Suppressor macrophage treated with lipopolysaccharide for 1 hour (primary cell): Measurements from ENCODE around the gene GALNT9.
"Not testable (repeated sequence)": the region's sequence is repeated elsewhere in the genome, so short reads cannot be mapped to it uniquely, and the experiment has no call there.

Experiments used
- DNase-seq, 3 donors: peaks; one replicate each; pipeline ENCODE4 v3.0.0-alpha.2; 2020 to 2022

The GALNT9 gene

DNA sequence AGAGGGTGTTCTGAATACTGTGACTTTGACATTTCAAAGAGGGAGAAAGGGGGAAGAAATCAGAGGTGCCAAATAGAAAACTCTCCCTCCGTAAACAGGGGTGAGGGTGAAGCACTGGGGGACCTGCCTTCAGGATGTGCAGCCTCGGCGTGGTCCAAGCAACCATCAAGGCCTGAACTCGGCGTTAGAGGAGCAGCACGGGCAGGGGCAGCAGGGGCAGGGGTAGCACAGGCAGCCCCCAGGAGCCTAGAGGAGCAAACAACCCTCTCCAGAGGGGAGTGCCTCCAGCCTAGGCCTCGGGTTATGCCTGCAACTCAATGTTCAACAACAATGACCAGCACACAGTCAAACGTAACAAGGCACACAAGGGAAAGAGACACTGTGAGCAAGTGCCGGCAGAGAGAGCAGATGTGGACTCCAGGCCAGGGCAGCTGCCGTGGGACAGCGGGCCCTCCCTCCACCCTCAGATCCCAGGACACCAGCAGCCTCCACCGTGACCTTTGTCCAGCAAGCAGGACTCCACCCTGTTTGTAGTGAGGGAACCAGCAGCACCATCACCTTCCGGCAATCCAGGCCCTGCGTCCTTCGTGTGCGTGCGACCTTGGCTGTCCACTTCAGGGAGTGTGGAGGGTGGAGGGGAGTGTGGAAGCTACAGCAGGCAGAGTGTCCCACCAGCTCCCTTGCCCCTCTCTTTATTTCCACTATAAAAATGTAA is 18.0 kb downstream of the GALNT9 start:
- no peak for DNase-seq

DNA sequence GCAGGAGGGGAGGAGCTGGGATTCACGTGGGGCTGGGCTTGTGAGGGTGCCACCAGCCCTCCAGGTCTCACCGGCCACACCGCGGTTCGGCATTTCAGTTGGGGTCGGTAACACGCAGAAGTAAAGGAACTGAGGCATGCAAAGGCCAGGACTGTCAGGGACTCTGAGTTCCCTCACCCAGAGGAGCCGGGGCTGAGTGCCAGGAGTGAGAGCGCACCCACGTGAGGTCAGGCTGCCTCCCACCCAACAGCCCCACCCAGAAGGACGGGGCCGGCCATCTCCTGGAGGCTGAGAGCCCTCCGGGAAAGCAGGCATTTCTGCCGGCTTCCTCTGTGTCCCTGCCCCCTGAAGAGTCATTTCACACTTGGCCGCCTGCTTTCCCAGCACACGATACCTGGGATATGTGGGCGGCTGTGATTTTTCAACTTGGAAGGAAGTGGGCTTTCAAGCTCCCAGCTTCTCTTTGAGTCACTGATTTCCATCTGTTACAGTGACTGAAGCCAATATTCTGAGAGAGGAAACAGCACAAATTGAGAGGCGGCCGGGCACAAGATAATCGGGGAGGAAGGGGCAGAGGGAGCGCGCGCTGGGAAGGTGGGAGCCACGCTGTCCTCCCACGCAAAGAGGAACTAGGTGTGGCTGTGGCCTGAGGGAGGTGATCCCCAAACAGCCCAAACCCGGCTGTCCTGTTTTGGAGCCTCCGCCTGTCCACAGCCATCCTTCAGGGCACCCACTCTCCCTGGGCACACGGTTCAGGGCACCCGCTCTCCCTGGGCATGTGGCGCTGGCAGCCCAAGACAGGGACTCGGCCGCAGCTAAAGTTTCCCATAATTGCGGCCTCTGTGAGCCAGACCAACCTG is 19.0 kb downstream of the GALNT9 start:
- no peak for DNase-seq

DNA sequence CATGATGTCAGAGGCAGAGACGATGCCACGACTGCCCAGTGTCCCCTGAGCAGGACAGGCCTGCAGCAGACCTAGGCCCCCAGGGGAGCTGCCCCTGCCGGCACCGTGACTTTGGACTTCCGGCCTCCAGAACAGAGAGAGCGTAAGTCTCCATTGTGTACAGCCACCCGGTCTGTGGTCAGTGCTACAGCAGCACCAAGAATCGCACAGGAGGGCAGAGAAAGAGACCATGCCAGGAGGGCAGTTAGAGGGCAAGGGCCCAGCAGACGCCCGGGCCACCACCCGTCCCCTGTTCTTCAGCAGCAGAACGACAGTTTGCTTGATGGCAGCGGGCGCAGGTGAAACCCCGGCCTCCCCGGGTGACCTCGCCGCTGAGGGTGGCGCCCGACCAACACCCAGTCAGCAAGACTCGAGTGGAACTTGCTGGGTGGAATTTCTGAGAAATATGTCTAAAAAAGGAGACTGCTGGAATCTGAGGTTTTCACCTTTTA is 19.7 kb downstream of the GALNT9 start:
- DNase-seq: no peak

DNA sequence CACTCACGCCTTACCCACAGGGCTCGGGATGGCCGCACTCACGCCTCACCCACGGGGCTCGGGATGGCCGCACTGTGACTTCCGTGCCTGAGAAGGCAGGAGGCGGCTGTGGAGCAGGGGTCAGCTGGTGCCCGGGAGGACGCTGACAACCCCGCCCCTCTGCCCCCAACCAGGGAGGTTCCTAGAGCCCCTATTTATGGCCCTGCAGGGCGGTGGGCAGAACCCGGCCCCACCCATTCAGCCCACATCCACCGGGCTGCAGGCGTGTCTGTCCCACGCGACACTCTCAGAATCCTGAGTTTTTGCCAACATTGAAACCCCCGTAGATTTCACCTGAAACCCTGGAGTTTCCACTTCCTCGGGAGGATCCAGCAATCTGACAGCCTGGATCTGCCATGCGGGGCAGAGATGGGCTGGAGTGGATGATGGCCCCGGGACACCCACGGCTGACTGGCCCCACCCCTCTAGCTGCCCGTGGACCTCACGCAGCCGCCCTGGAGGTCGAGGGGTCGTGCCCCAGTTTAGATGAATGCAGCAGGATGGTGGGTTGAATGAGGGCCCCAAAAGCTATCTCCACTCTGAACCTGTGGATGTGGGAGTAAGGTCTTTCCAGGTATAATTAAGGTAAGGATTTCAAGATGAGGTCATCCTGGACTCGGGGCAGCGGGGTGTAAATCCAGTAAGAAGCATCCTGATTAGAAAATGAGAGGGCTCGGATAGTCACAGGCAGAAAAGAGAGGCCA is 20.4 kb downstream of the GALNT9 start:
- no peak for DNase-seq

DNA sequence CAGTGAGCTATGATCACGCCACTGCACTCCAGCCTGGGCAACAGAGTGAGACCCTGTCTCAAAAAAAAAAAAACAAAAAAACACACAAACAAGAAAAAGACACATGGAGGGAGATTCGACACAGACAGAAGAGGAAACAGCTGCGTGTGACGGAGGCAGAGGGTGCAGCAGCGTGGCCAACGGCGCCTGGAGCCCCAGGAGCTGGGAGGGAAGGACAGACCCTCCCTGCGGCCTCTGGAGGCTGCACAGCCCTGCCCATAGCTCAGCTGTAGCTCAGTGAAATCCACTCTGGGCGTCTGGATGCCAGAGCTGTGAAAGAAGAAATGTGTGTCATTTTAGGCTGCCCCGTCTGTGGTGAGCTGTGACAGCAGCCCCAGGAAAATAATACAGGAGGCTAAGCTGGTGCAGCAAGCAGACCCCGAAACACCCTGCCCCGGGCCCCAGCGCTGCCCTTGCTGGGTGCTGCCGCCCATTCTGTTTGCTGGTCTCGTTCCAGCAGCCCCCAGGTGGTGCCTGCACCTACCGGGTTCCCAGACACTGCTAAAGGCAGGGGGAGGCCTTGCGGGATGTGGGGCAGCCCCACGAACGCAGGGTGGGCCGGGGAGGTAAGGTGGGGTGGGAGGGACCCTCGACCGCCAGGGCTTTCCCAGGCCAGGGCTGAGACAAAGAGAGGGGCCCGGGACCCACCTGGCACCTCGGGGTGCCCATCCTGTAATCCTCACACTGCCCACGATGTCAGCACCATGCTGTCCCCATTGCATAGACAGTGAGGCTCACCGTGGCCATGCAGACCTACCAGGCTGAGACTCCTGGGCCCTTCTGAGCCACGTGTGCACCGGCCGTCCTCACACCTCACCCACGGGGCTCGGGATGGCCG is 21.2 kb downstream of the GALNT9 start:
- no peak for DNase-seq

DNA sequence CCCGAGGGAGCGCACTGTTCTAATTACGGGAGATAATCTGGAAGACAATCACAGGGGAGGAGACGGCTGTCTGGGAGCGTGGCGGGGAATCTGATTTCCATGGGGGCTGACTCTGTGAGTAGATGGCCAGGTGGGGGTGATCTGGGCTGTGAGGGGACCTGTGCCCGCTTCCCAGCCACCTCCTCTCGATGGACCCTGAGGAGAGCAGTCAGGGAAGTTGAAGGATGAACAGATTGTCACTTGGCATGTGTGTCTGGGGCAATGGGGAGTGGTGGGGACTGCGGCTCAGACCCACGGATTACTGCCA is 22.6 kb downstream of the GALNT9 start:
- no peak for DNase-seq

DNA sequence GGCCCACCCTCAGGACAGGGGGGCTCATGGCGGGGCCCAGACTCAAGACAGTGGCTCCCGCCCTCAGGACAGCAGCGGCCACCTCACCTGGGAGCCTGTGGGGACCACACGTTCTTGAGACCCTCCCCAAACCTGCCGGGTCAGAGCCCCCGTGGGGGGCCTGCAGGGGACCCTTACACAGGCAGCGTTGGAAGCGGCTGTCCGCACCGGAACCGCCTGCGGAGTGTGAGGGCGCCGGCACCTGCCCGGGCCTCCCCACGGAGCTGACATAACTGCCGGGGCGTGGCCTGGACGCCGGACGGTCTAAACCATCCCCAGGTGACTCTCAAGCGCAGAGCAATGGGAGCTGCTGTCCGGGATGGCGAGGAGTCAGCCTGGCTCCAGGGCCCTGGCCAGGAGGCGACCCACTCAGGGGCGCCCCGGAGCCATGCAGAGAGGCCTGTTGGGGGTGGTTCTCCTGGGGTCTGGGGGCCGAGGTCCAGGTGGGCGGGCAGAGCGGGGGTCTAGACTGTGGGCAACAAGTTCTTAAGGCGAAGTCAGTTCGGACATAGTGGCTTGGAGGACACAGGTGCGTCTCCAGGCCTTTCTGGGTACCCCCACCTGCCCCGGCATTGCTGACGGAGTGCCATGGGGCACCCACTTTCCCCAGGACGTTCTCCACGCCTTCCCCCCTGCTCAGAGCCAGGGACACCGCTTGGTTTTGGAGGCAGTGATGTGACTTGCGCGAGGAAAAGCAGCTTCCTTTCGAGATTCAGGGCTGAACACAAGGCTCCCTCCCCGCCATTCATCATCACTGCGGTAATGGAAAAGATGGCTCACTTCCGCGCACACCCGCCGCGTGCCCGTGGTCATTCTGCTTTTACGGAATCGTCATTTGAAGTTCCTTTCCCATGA is 23.2 kb downstream of the GALNT9 start:
- no peak for DNase-seq

DNA sequence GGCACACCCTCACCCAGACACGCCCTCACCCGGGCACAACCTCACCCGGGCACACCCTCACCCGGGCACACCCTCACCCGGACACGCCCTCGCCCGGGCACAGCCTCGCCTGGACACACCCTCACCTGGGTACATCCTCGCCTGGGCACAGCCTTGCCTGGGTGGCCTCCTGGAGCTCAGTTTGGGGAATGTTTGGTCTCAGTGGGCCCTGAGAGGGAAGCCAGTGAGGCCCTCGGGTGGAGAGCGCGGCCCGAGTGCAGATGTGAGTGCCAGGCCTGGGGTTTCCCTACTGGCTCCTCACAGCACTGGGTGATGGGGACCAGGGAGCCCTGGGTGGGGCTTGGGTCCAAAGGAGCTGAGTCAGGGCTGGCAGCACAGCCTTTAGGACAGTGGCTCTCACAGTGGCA is 23.8 kb downstream of the GALNT9 start:
- DNase-seq: no peak

DNA sequence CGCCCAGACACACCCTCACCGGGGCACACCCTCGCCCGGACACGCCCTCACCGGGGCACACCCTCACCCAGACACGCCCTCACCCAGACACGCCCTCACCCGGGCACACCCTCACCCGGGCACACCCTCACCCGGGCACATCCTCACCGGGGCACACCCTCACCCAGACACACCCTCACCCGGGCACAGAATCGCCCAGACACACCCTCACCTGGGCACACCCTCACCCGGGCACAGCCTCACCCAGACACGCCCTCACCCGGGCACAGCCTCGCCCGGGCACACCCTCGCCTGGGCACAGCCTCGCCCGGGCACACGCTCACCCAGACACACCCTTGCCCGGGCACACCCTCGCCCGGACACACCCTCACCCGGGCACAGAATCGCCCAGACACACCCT is 24.5 kb downstream of the GALNT9 start:
- not testable (repeated sequence) for DNase-seq

DNA sequence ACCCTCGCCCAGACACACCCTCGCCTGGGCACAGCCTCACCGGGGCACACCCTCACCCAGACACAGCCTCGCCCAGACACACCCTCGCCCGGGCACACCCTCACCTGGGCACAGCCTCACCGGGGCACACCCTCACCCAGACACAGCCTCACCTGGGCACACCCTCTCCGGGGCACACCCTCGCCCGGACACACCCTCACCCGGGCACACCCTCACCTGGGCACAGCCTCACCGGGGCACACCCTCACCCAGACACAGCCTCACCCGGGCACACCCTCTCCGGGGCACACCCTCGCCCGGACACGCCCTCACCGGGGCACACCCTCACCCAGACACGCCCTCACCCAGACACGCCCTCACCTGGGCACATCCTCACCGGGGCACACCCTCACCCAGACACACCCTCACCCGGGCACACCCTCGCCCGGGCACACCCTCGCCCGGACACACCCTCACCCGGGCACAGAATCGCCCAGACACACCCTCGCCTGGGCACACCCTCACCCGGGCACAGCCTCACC is 25.5 kb downstream of the GALNT9 start:
- DNase-seq: not testable (repeated sequence)

DNA sequence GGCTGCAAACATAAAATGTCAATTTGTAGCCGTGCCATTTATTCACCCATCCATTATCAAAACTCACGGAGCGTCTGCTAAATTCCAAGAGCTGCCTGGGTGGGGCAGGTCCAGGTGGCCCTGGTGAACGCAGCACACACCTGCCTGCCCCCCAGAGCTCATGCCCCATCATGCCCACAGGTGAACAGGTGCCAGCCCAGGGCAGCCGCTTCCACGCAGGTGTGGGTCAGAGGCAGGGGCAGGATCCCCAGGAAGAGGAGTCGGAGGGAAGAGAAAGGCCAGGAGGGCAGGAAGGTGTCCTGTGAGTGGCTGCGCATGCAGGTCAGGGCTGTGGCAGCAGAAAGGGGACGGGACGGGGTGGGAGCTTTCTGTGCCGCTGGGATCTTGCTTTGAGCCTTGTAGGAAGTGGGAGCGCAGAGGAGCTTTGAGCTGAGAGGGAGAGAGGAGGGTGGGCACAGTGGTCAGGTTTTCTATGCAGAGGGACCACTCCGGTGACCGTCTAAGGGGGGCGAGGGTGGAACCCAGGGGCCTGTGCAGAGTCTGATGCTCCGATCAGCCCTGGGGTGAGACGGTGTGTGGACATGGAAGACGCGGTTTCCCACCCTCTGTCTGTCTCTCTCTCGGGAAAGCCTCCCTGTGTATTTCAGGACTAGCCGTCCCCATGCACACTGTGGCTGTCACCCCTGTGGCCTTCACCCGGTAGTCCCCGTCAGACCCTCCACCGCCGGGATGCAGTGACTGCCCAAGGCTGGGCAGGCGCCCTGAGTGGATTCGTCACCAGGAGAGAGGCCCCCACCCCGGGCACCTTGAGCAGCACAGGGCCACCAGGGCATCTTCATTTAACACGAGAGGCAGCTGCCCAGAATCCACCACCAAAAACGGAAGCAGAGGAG is 26.7 kb downstream of the GALNT9 start:
- no peak for DNase-seq

DNA sequence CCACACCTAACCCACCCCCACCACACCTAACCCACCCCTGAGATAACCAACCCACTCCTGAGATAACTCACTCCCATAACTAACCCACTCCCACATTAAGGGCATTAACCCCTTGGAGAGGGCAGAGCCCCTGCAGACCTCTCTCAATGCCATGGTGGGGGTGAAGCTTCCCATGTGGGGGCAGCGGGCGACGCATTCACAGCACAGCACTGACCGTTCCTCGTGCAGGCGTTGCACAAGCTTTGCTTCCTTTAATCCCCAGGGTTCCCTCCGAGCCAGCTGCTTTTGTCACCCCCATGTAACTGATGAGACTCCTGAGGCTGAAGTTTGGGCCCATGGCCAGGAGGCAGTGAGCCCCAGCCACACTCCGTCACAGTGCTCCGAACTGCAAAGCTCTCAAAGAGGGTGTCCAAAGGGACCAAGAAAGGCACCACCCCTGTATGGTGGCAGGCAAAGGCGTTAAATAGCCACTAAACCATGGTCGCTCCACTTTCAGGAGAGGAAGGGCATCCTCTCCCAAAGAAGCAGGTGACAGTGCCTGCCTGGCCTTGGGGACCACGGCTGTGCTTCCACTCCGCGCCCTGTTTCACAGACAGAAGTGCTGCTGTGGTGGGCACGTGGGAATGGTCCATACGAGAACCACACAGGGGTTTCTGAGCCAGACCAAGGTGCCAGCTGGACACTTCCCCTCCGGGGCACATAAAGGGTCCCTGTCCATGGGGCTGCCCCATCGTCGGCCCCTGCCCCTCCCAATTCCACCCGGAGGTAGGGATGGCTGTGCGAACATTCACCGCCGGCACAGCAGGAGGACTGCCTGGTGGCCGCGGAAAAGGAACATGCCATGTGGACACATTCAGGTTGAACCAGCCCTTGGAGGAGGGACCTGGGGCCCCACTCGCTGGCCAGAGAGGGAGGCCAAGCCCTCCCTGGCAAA is 28.3 kb downstream of the GALNT9 start:
- DNase-seq: no peak

DNA sequence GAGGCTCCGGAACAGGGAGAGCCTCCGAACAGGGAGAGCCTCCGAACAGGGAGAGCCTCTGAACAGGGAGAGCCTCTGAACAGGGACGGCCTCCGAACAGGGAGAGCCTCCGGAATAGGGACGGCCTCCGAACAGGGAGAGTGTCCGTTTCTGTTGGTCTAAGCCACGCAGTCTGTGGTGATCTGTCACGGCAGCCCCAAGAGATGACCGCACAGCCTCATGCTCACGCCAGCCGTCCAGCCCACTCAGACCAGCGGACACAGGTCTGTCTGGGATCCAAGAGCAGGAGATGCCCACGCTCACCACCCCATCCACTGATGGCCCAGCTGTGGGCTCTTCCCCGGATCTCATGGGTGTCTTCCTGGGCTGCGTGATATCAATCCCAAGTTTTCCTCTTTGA is 33.3 kb downstream of the GALNT9 start:
- DNase-seq: no peak

DNA sequence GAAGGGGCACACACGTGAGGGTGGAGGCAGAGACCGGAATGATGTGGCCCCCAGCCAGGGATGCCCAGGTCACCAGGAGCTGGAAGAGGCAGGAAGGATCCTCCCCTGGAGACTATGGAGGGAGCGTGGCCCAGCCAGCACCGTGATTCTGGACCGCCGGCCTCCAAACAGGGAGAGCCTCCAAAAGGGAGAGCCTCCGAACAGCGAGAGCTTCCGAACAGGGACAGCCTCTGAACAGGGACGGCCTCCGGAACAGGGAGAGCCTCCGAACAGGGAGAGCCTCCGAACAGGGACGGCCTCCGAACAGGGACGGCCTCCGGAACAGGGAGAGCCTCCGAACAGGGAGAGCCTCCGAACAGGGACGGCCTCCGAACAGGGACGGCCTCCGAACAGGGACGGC is 33.8 kb downstream of the GALNT9 start:
- not testable (repeated sequence) for DNase-seq

DNA sequence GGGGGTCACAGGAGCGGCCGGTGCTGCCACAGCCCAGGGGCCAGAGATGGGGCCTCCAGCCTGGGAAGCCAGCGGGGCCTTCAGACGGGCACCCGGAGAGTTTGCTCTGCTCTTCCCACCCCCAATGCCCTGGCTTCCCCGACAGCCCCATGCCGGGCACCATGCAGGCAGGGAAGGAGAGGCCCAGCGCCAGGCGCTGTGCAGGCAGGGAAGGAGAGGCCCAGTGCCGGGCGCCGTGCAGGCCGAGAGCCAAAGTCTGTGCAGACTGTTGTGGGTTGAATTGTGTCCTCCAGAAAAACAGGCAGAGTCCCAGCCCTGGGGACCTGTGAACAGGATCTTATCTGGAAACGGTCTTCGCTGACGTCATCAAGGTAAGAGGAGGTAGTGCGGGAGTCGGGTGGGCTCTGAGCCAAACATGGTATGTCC is 34.3 kb downstream of the GALNT9 start:
- no peak for DNase-seq

DNA sequence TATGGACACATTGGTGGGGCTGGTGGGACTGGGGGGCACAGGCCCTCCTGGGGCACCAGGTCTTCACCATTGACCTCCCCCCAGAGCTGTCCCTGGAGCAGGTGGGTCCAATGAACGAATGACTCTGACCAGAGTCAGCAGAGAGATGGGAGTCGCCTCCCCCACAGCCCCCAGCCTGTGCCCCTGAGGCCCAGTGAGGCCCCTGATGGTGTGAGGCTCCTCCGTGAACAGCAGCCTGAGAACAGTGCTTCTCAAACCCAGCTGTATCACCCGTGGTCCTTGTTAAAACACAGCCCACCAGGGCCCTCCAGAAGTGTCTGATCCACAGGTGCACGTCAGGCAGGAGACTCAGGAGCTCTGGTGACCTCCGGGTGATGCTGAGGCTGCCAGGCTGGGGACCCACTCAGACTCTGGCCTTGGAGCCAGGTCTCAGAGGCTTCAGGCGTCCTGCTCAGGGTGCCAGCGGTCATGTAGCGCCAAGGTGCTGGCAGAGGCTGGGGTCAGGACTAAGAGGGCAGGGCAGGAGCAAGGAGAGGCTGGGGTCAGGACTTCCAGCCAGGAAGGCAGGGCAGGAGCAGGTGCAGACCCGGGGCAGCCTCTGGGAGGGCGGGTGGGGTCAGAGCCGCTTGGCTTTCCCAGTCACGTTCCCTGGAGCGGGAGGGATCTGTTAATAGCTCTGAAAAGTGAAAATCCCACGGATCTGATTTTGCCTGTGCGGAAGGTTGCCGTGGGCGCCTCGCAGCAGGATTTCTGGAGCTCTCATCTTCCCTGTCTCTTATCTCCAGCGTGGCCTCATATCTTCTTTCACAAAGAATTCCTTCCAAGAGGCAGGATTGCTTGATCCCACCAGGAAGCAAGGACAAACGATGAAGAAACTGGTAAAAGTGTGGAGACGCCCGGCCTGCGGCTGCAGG is 35.0 kb downstream of the GALNT9 start:
- no peak for DNase-seq
